HG03097 (cell line): ENCODE data around the gene RALGPS1.

Experiments
- ATAC-seq: cut with Tn5 transposase; IDR thresholded peaks from one replicate; pipeline ENCODE4 v1.9.1; 2021; ENCODE audit not compliant: unreplicated experiment, low FRiP score

RALGPS1 gene

GRCh38 chr9:126902210-126902609, 12.4 kb upstream of the RALGPS1 start:
- no peak for ATAC-seq

GRCh38 chr9:126904586-126904985, 10.0 kb upstream of the RALGPS1 start:
- ATAC-seq, result no peak

GRCh38 chr9:126906091-126906490, 8.5 kb upstream of the RALGPS1 start:
- ATAC-seq, result no peak

- no peak for ATAC-seq
These were observed 7.5 kb upstream of the RALGPS1 start for GRCh38 chr9:126907058-126907457.

- no peak for ATAC-seq
These were observed 767 bp downstream of the RALGPS1 start for GRCh38 chr9:126915281-126915816.

GRCh38 chr9:126915846-126916543, 1.4 kb downstream of the RALGPS1 start:
- no peak for ATAC-seq

GRCh38 chr9:126916909-126917308, 2.3 kb downstream of the RALGPS1 start:
- ATAC-seq, result no peak

GRCh38 chr9:126919193-126919592, 4.6 kb downstream of the RALGPS1 start:
- ATAC-seq, result no peak

- no peak for ATAC-seq
These were observed 11.3 kb downstream of the RALGPS1 start for GRCh38 chr9:126925876-126926275.

GRCh38 chr9:126926364-126926763, 11.8 kb downstream of the RALGPS1 start:
- ATAC-seq, result no peak

- no peak for ATAC-seq
These were observed 12.8 kb downstream of the RALGPS1 start for GRCh38 chr9:126927419-126927818.

GRCh38 chr9:126932871-126933321, 18.3 kb downstream of the RALGPS1 start:
- ATAC-seq, result no peak

- ATAC-seq, result no peak
These were observed 18.9 kb downstream of the RALGPS1 start for GRCh38 chr9:126933334-126933980.

GRCh38 chr9:126934441-126934840, 19.9 kb downstream of the RALGPS1 start:
- ATAC-seq, result no peak

GRCh38 chr9:126935630-126936029, 21.0 kb downstream of the RALGPS1 start:
- no peak for ATAC-seq

GRCh38 chr9:126937444-126937843, 22.9 kb downstream of the RALGPS1 start:
- ATAC-seq, result no peak

- no peak for ATAC-seq
These were observed 23.7 kb downstream of the RALGPS1 start for GRCh38 chr9:126938327-126938726.

GRCh38 chr9:126939821-126940221, 25.2 kb downstream of the RALGPS1 start:
- ATAC-seq, result no peak

GRCh38 chr9:126942399-126942798, 27.8 kb downstream of the RALGPS1 start:
- no peak for ATAC-seq

- no peak for ATAC-seq
These were observed 31.1 kb downstream of the RALGPS1 start for GRCh38 chr9:126945682-126946081.

GRCh38 chr9:126947529-126947928, 32.9 kb downstream of the RALGPS1 start:
- ATAC-seq, result no peak
